GM12878 (cell line): ENCODE measurements around the gene LBX1. TPM values are rescaled to one million over a fixed set of nuclear protein-coding genes. Genes with fewer than 3 reads are reported as not detected.

Source experiments
- ATAC-seq: fragments of 200-7000 bp; cut with Tn5 transposase; 3 replicates; pipeline ENCODE4 v1.9.1; 2020; ENCODE audit warnings: mild to moderate bottlenecking, moderate library complexity
- BruUV-seq: library from RNA; stranded (reverse); fragments of 400-500 nt; replicated peaks from 2 replicates; lab custom pipeline; 2021; lab: Mats Ljungman, UMichigan
- CTCF ChIA-PET: fragments of 300-600 bp; sonication (Branson Sonifier 250); formaldehyde crosslinking; extraction: SDS; loops from one replicate; lab custom pipeline; 2021; ENCODE audit warnings: inconsistent platforms; lab: Yijun Ruan, JAX
- POLR2A ChIA-PET: fragments of 350-600 bp; formaldehyde crosslinking; extraction: SDS; loops from one replicate; lab custom pipeline; 2021; ENCODE audit warnings: inconsistent platforms; lab: Charles Lee
- RAD21 ChIA-PET: fragments of 300-600 bp; sonication (Branson Sonifier 250); formaldehyde crosslinking; loops from one replicate; lab custom pipeline; 2023; ENCODE audit warnings: antibody characterized with exemption; ENCODE audit not compliant: unreplicated experiment; lab: Charles Lee
- SMC1A ChIA-PET: fragments of 300-600 bp; sonication (Branson Sonifier 250); formaldehyde crosslinking; loops from one replicate; lab custom pipeline; 2023; ENCODE audit not compliant: unreplicated experiment, uncharacterized antibody; lab: Charles Lee
- DNase-seq: peaks from one replicate; pipeline ENCODE4 v3.0.0-alpha.2; 2011; ENCODE audit warnings: low read depth, low spot score
- FAIRE-seq: peaks from 3 replicates; lab custom pipeline; 2011; peaks lifted over from hg19 to GRCh38; lab: Jason Lieb, UNC
- H2AFZ ChIP-seq: 2 replicates; pipeline ENCODE4 v1.6.0; 2011; ENCODE audit warnings: low read depth, low read length, control low read depth; ENCODE audit not compliant: control insufficient read depth
- H3K27ac ChIP-seq: 2 replicates; pipeline ENCODE4 v1.5.1; 2011; ENCODE audit warnings: control low read depth; ENCODE audit not compliant: control insufficient read depth, insufficient read depth
- H3K27me3 ChIP-seq, 2 experiments: replicated peaks in 1 of 2; 2 replicates each; pipeline versions ENCODE4 v1.6.0 to v1.6.1; 2011; ENCODE audit warnings: low read length in 1 of 2; ENCODE audit not compliant: control insufficient read depth in 2 of 2, insufficient read depth in 2 of 2
- H3K36me3 ChIP-seq, 2 experiments: 2 replicates each; pipeline ENCODE4 v1.5.1; 2011; ENCODE audit warnings: low read length in 1 of 2; ENCODE audit not compliant: control insufficient read depth in 2 of 2, insufficient read depth in 2 of 2
- H3K4me1 ChIP-seq: 2 replicates; pipeline ENCODE4 v1.6.1; 2011; ENCODE audit warnings: mild to moderate bottlenecking, low read length, moderate library complexity, mixed read lengths; ENCODE audit not compliant: control insufficient read depth, insufficient read depth
- H3K4me2 ChIP-seq: 2 replicates; pipeline ENCODE4 v1.6.0; 2011; ENCODE audit warnings: control low read depth; ENCODE audit not compliant: control insufficient read depth, insufficient read depth
- H3K4me3 ChIP-seq: fragments of 200-600 bp; sonication (generic); 2 replicates; pipeline ENCODE4 v1.5.1; 2016
- H3K79me2 ChIP-seq: 2 replicates; pipeline ENCODE4 v1.6.0; 2011; ENCODE audit warnings: low read length; ENCODE audit not compliant: control insufficient read depth, insufficient read depth
- H3K9ac ChIP-seq: 2 replicates; pipeline ENCODE4 v1.8.0; 2011; ENCODE audit warnings: low read length, control low read depth, mixed read lengths; ENCODE audit not compliant: control insufficient read depth, insufficient read depth
- H3K9me3 ChIP-seq: replicated peaks from 3 replicates; pipeline ENCODE4 v1.5.1; 2011; ENCODE audit warnings: mild to moderate bottlenecking, low read length; ENCODE audit not compliant: control insufficient read depth, insufficient read depth
- H4K20me1 ChIP-seq: 2 replicates; pipeline ENCODE4 v1.6.0; 2011; ENCODE audit not compliant: control insufficient read depth, insufficient read depth
- CBFB ChIP-seq: IDR thresholded peaks from 2 replicates; pipeline ENCODE4 v1.6.1; 2016; ENCODE audit warnings: antibody characterized with exemption, low read depth
- JUND ChIP-seq: IDR thresholded peaks from 2 replicates; pipeline ENCODE4 v1.6.1; 2012; ENCODE audit warnings: low read depth, mild to moderate bottlenecking, low read length, improper control_type of control experiment, moderate library complexity
- RAD21 ChIP-seq: IDR thresholded peaks from 2 replicates; pipeline ENCODE4 v1.6.1; 2011; ENCODE audit warnings: mild to moderate bottlenecking, low read depth, low read length, moderate library complexity; ENCODE audit not compliant: insufficient read depth
- SMAD1 ChIP-seq: fragments of 450-650 bp; IDR thresholded peaks from 2 replicates; pipeline ENCODE4 v1.6.1; 2018; ENCODE audit warnings: mild to moderate bottlenecking, low read depth; ENCODE audit not compliant: partially characterized antibody
- YBX1 ChIP-seq: fragments of 450-650 bp; IDR thresholded peaks from 2 replicates; pipeline ENCODE4 v1.6.1; 2016; ENCODE audit warnings: antibody characterized with exemption
- WGBS: methylation state at CpG from one replicate; pipeline ENCODE4 v1.1.6; 2016; ENCODE audit warnings: low lambda C conversion rate; ENCODE audit not compliant: insufficient replicate concordance, insufficient coverage; ENCODE audit errors: missing lambda C conversion rate; 5-methylcytosine and 5-hydroxymethylcytosine counted together
- in situ Hi-C: fragments of 300-500 bp; cut with MboI; formaldehyde crosslinking; loops from 9 replicates; pipeline ENCODE4 v1.14.3; 2018; ENCODE audit warnings: mixed read lengths
- intact Hi-C: fragments of 100-400 bp; cut with micrococcal nuclease; formaldehyde crosslinking; loops from one replicate; pipeline ENCODE4 v1.14.2; 2022; ENCODE audit not compliant: unreplicated experiment
- polyA plus RNA-seq, 11 experiments: library from polyadenylated mRNA; depleted of rRNA in 4 of 11; unstranded in 6 of 11; stranded (reverse) in 5 of 11; fragments of >200 nt; fragmentation: Nextera tagmentation in 4 of 11; fragmentation: Illumina TruSeq in 1 of 11; extraction: Ambion mirVana in 4 of 11; extraction: Trizol in 1 of 11; gene quantifications; 1 replicate in 1 of 11; 2 replicates in 10 of 11; pipeline versions ENCODE4 v1.2.1 to v1.2.3, GENCODE V29; 2011 to 2016; ENCODE audit warnings: inconsistent platforms in 2 of 11, missing spikeins in 2 of 11, low read depth in 1 of 11
- total RNA-seq, 4 experiments: library from RNA; depleted of rRNA in 3 of 4; stranded (reverse); fragments of >200 nt in 3 of 4; fragmentation: Illumina TruSeq in 1 of 4; extraction: Trizol in 1 of 4; gene quantifications; 2 replicates each; pipeline versions ENCODE4 v1.2.1 to v1.2.3, GENCODE V29; 2013 to 2021
- TF ChIP-seq, protein P1 (sequence below): fragments of 450-650 bp; formaldehyde crosslinking; IDR thresholded peaks from 2 replicates; pipeline ENCODE4 v1.5.0; 2022; ENCODE audit warnings: mild to moderate bottlenecking, missing genetic modification characterization
- TF ChIP-seq, protein P2 (sequence below), 3 experiments: IDR thresholded peaks in 2 of 3; conservative IDR thresholded peaks in 1 of 3; 2 replicates each; pipeline ENCODE4 v1.5.1; 2011; ENCODE audit warnings: low read depth in 3 of 3, low read length in 3 of 3, mild to moderate bottlenecking in 3 of 3, control low read depth in 2 of 3, moderate library complexity in 2 of 3, inconsistent platforms in 1 of 3, mixed read lengths in 1 of 3; ENCODE audit not compliant: control insufficient read depth in 2 of 3, insufficient read depth in 1 of 3; ENCODE audit errors: extremely low read depth in 1 of 3

The LBX1 gene
- total and polyA plus RNA-seq, 10 of the 15 experiments (the other 5 are each of a cell fraction or from before 2014, with no cell fraction given): not detected

GRCh38 chr10:101241840-101242707 is 12.8 kb upstream of the LBX1 start:
- Histone ChIP-seq H3K9me3 (no peaks in the 10 kb centered on the region), H3K27me3 (peaks cover 14 to 18% of the 10 kb centered on the region in 2 experiments), H3K36me3 (no peaks in the 10 kb centered on the region), H3K27ac (no peak overlapping the region), H4K20me1 (no peaks in the 10 kb centered on the region), H2AFZ (no peak overlapping the region), H3K79me2 (no peaks in the 10 kb centered on the region), H3K4me1 (no peaks in the 10 kb centered on the region), H3K4me2 (no peak overlapping the region), H3K4me3 (no peak overlapping the region), H3K9ac (no peak overlapping the region)
- no peak for ATAC-seq
- ChIA-PET SMC1A (interaction anchor here (1.3 kb wide), 1 partner anchor 15 kb away, joined by 3 read pairs; no protein-coding TSS in a partner anchor), CTCF (no interaction called here), RAD21 (no interaction called here), POLR2A (no interaction called here)
- no peak for TF ChIP-seq JUND
- TF ChIP-seq CBFB: no peak
- TF ChIP-seq YBX1: no peak
- no peak for TF ChIP-seq SMAD1
- BruUV-seq: no TSS peak
- intact Hi-C loops (no loop called here), in situ Hi-C loops (no loop called here)
- no peak for FAIRE-seq
- WGBS: 74% methylated on average over 21 of the region's 21 CpGs
- no peak for DNase-seq

DNA sequence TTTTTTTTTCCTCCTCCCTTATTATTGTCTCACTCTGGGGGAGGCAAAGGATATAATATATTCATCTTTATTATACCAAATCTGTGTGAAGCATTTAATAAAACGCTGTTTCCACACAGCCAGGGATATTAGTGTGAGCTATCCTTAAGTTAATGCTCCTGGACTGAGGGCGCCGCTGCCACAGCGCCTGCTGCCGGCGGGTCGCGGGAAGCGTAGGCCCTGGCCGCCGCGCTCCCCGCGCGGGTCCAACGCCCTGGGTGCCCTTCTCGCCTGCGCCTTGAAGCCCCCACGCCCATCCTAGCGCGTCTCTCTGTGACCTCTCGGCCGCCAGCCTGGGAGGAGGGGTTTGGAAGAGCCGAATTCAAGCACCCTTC is 9.5 kb upstream of the LBX1 start:
- CTCF ChIA-PET: interaction anchor here (1.0 to 2.1 kb wide), 3 partner anchors 11 to 77 kb away, joined by 3 to 5 read pairs (median 4); no protein-coding TSS in a partner anchor
- BruUV-seq: no TSS peak
- no peak for FAIRE-seq
- DNase-seq: no peak
- H3K9me3 ChIP-seq: no peaks in the 10 kb centered on the region
- no peaks in the 10 kb centered on the region for H3K79me2 ChIP-seq
- H3K36me3 ChIP-seq: no peaks in the 10 kb centered on the region
- TF ChIP-seq, protein P1, sequence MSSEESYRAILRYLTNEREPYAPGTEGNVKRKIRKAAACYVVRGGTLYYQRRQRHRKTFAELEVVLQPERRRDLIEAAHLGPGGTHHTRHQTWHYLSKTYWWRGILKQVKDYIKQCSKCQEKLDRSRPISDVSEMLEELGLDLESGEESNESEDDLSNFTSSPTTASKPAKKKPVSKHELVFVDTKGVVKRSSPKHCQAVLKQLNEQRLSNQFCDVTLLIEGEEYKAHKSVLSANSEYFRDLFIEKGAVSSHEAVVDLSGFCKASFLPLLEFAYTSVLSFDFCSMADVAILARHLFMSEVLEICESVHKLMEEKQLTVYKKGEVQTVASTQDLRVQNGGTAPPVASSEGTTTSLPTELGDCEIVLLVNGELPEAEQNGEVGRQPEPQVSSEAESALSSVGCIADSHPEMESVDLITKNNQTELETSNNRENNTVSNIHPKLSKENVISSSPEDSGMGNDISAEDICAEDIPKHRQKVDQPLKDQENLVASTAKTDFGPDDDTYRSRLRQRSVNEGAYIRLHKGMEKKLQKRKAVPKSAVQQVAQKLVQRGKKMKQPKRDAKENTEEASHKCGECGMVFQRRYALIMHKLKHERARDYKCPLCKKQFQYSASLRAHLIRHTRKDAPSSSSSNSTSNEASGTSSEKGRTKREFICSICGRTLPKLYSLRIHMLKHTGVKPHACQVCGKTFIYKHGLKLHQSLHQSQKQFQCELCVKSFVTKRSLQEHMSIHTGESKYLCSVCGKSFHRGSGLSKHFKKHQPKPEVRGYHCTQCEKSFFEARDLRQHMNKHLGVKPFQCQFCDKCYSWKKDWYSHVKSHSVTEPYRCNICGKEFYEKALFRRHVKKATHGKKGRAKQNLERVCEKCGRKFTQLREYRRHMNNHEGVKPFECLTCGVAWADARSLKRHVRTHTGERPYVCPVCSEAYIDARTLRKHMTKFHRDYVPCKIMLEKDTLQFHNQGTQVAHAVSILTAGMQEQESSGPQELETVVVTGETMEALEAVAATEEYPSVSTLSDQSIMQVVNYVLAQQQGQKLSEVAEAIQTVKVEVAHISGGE (CRISPR knock-in tag): no peak
- TF ChIP-seq, protein P2, sequence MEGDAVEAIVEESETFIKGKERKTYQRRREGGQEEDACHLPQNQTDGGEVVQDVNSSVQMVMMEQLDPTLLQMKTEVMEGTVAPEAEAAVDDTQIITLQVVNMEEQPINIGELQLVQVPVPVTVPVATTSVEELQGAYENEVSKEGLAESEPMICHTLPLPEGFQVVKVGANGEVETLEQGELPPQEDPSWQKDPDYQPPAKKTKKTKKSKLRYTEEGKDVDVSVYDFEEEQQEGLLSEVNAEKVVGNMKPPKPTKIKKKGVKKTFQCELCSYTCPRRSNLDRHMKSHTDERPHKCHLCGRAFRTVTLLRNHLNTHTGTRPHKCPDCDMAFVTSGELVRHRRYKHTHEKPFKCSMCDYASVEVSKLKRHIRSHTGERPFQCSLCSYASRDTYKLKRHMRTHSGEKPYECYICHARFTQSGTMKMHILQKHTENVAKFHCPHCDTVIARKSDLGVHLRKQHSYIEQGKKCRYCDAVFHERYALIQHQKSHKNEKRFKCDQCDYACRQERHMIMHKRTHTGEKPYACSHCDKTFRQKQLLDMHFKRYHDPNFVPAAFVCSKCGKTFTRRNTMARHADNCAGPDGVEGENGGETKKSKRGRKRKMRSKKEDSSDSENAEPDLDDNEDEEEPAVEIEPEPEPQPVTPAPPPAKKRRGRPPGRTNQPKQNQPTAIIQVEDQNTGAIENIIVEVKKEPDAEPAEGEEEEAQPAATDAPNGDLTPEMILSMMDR (IDR thresholded peaks at IDR 0.05 in 2 of 3, conservative IDR thresholded peaks at IDR 0.05 in 1 of 3; ENCODE audit: control insufficient read depth in 2 of 3, extremely low read depth in 1 of 3, insufficient read depth in 1 of 3, low read depth in 3 of 3, low read length in 3 of 3): peak; percentile 38 to 75 (median 55); a peak in 5 of 6 replicates
- TF ChIP-seq RAD21: 0 out of 2 replicates have a peak, but pooled peaks have one; percentile 8
- no peaks in the 10 kb centered on the region for H4K20me1 ChIP-seq
- RAD21 ChIA-PET: no interaction called here
- 29% methylated on average over 24 of the region's 24 CpGs for WGBS
- no peak overlapping the region for H3K9ac ChIP-seq
- H2AFZ ChIP-seq: no peak overlapping the region
- intact Hi-C loops (no loop called here), in situ Hi-C loops (no loop called here)
- POLR2A ChIA-PET: no interaction called here
- no peak overlapping the region for H3K27ac ChIP-seq
- SMC1A ChIA-PET: interaction anchor here (0.5 to 1.1 kb wide), 2 partner anchors 24 to 229 kb away, joined by 3 read pairs; no protein-coding TSS in a partner anchor
- no peak overlapping the region for H3K4me3 ChIP-seq
- no peaks in the 10 kb centered on the region for H3K4me1 ChIP-seq
- peaks cover 21 to 35% of the 10 kb centered on the region in 2 experiments for H3K27me3 ChIP-seq
- H3K4me2 ChIP-seq: no peak overlapping the region
- ATAC-seq: peak; percentile 82
